ENCODE results near the gene NHLRC3.

NHLRC3 gene

DNA sequence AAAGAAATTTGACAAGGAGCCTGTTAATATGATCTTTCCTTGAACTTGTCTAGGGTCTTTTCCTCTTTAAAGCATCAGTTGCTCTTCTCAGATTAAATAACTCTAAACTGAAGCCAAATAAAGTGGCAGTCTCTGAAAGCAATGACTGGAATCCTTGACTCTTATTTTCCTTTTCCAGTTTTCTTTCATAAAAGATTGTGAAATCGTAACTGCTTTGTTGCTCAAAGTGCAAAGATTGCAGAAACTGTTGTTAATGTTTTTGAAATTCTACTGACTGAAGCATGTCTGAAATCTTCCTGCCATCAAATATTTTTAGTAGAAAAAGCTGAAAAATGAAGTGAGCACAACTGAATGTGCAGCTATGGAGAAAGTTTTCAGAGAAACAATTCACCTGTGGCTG, 1.9 kb downstream of the NHLRC3 start:
- DNase-seq (ENCODE audit: low read depth): peak; percentile 15
- TF ChIP-seq, protein P1, sequence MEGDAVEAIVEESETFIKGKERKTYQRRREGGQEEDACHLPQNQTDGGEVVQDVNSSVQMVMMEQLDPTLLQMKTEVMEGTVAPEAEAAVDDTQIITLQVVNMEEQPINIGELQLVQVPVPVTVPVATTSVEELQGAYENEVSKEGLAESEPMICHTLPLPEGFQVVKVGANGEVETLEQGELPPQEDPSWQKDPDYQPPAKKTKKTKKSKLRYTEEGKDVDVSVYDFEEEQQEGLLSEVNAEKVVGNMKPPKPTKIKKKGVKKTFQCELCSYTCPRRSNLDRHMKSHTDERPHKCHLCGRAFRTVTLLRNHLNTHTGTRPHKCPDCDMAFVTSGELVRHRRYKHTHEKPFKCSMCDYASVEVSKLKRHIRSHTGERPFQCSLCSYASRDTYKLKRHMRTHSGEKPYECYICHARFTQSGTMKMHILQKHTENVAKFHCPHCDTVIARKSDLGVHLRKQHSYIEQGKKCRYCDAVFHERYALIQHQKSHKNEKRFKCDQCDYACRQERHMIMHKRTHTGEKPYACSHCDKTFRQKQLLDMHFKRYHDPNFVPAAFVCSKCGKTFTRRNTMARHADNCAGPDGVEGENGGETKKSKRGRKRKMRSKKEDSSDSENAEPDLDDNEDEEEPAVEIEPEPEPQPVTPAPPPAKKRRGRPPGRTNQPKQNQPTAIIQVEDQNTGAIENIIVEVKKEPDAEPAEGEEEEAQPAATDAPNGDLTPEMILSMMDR (conservative IDR thresholded peaks at IDR 0.05; ENCODE audit: low read length): no peak
- H3K4me3 ChIP-seq (ENCODE audit: low read length): no peak overlapping the region

DNA sequence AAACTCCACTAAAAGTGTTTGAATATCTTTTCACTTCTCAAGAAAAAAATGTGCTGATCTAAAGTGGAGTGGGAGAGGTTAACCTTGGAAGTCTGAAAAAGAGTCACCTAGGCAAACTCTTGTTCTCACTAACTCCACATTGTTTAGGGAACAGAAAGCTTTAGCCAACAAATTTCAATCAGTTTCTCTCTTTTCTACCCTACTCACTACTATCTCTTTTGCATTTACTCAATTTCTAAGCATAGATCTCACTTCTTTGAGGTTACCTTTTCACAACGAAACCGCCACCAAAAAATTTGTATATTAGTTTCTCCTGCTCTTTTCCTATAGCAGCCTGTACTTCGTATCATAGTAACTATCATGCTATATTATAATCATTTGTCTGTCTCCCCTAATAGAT, 6.3 kb downstream of the NHLRC3 start:
- no peak overlapping the region for H3K4me3 ChIP-seq (ENCODE audit: low read length)
- TF ChIP-seq, protein P1 (conservative IDR thresholded peaks at IDR 0.05; ENCODE audit: low read length): no peak

DNA sequence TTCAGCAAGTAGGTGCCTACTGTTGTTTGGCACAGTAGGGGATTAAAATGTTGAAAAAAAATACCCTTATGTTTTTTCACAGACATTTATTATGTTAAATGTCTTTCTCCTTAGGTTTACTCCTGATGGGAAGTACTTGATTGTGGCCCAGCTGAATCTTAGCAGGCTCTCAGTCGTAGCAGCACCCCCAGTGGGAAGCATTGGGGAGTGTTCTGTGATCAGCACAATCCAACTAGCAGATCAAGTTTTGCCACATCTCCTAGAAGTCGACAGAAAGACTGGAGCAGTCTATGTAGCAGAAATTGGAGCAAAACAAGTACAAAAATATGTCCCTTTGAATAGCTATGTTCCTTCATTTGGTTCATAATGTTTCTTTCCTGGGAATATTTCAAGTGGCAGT, 9.3 kb downstream of the NHLRC3 start:
- TF ChIP-seq, protein P1 (conservative IDR thresholded peaks at IDR 0.05; ENCODE audit: low read length): no peak
- DNase-seq (ENCODE audit: low read depth): no peak
- no peak overlapping the region for H3K4me3 ChIP-seq (ENCODE audit: low read length)

More for the DNA sequence above, 6.3 kb downstream of the NHLRC3 start:
- no peak for DNase-seq (ENCODE audit: low read depth)

DNA sequence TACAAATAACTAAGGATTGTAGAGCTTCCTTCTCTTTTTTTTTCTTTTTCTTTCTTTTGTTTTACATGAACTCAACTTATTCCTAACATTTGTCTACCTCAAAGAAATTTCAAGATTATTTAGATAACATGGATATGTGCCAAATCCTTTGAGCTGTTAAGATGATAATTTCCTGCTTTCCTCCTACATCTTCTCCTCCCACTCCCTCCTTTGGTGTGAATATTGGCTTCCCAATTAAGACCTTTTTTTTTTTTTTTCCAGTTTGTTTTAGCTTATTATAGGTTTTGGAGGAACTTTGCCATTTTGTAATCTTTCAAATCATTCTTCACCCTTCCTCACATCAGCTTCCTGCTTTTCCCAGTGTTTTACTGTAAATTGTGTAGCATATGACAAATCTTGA, 10.6 kb downstream of the NHLRC3 start:
- H3K4me3 ChIP-seq (ENCODE audit: low read length): no peak overlapping the region
- TF ChIP-seq, protein P1 (conservative IDR thresholded peaks at IDR 0.05; ENCODE audit: low read length): no peak
- no peak for DNase-seq (ENCODE audit: low read depth)

DNA sequence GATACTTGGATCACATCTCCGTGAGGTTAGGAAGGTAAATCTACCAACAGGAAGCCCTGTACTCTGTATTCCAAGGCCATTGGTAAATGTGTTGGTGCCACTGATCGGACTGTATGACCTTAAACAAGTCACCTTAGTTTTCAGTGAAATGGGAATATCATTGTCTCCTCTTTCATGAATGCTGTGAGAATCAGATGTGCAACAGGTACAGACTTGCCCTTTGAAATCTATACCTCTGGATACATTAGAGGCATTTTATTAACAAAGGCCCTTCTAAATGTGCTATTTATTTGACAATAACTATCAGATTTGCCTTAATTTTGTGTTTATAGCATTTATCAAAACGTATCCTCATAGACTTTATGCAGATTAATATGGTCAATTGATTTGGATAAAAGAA, 11.0 kb downstream of the NHLRC3 start:
- DNase-seq (ENCODE audit: low read depth): no peak
- TF ChIP-seq, protein P1 (conservative IDR thresholded peaks at IDR 0.05; ENCODE audit: low read length): no peak
- no peak overlapping the region for H3K4me3 ChIP-seq (ENCODE audit: low read length)

DNA sequence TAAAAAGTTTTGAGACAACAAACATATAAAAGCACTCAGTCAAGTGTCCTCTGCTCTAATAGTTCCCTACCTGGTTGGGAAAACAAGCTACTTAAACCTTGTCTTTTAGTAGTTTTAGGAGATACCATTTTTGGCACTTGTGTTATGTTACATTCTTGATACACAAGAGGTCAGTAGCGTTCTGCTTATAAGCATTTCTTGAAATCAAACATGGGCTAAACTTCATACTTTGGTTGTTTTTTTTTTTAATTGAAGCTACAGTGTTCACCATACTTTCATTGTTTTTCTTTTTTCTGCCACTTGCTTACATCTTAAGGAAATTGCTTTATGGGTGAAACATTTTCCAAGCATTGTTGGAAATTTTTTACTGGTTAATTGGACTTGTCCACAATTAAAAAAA, 12.9 kb downstream of the NHLRC3 start:
- TF ChIP-seq, protein P1 (conservative IDR thresholded peaks at IDR 0.05; ENCODE audit: low read length): peak; percentile 56
- DNase-seq (ENCODE audit: low read depth): peak; percentile 55
- no peak overlapping the region for H3K4me3 ChIP-seq (ENCODE audit: low read length)

DNA sequence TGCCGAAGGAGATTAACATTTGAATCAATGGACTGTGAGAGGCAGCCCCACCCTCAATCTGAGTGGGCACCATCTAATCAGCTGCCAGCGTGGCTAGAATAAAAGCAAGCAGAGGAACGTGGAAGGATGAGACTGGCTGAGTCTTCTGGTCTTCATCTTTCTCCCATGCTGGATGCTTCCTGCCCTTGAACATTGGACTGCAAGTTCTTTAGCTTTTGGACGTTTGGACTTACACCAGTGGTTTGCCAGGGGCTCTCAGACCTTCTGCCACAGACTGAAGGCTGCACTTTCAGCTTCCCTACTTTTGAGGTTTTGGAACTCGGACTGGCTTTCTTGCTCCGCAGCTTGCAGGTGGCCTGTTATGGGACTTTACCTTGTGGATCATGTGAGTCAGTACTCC, 14.7 kb downstream of the NHLRC3 start:
- H3K4me3 ChIP-seq (ENCODE audit: low read length): no peak overlapping the region
- TF ChIP-seq, protein P1 (conservative IDR thresholded peaks at IDR 0.05; ENCODE audit: low read length): no peak
- no peak for DNase-seq (ENCODE audit: low read depth)
